ENCODE data around the gene GALNT4.

The GALNT4 gene

DNA sequence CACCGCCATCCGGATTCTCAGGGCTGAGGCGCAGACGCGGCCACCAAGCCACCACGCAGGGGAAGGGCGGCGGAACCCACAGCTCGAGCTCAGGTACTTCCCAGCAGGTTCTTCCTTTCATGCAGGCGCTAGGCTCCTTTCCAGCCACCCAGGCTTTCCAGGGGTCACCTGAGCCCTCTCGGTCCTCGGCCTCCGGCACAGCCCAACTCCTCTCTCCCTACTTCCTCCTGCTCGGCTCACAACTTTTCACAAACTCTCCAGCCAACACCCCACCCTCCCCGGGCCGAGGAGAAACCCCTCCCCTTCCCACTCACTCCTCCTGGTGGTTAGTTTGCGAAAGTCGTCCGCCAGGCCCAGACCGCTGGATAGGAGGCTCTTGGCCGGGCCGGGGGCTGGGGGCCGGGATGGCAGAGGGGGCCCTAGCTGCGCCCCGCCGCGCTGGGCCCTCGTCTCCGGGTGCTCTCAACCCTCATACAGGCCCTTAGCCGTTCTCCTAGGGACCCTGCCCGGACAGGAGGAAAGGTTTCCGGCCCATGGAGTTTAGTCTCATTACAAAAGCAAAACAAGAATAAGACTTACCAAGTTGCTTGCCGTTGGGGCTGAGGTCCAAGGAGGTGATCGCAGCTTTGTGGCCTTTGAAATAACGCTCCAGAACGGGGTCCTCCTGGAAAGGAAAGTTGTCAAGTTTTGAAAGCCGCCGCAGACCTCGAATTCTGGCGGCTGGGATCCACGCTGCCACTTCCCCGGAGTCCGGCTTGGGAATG lies at the start of gene GALNT4:
TSS of gene GALNT4 (minus strand) at position 256 of the 764 bp plus-strand sequence. CDS start at position 9, 247 bp downstream.
- peak; percentile 94 for DNase-seq

DNA sequence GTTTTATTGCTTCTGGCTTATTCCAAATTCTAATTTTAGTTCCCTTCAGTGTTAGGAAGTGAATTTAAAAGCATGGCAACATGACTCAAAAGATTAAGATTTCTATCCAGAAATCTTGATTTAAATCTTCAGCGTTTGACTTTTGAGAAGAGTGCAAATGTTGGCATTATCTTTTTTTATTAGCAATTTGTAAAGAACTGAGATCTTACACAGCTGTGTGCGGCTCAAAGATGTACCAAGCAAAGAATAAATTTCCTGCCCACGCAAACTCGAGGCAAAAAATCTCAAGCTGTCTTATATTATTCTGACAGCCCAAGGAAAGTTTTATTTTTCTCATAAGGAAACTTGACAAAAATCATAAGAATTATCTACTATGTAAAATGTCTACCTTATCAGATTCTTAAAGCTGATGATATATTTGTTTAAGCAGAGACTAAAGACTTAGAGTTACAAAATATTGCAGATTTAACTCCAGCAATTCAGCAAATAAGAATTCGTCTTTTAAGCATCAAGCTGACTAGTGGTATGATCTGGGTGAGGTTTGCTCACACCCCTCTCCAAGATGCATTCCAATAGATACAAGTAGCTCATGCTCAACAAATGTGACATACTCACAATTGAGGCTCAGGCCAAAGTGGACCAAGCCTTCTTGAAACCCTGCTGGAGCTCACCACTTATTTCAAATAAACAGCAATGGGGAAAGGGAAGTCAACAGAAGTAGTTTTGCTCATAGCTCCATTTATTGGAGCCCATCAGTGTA lies 48.6 kb upstream of the GALNT4 start:
- DNase-seq = no peak

DNA sequence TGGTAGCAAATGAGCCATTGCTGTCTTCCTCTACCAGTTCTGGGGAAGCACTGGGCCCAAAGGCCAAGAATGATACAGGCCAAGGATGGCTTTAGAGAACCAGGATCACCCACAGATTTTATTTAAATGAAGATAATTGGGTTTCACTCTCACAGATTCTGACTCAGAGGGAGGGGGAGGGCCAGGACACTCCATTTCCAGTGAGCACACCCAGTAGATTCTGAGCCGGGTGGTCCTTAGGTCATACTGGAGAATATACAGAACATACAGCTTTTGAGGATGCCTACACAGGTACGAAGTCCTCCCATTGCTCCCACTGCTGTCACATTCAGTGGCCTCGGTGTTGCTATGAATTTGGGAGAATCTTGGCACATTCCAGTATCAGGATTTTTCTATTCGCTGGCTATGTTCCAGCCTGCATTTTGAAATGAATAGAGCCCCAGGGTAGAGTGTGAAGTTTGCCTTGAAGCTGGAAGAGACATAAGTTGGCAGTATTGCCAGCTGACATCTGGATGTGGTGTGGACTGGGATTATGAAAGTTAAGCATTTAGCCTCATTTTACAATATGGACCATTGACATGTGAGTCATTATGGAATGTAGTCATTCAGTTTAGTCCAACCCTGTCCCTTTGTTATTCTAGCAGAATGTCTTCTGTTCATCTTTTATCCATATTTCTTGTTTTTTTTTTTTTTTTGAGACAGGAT lies 47.0 kb upstream of the GALNT4 start:
- no peak for DNase-seq

DNA sequence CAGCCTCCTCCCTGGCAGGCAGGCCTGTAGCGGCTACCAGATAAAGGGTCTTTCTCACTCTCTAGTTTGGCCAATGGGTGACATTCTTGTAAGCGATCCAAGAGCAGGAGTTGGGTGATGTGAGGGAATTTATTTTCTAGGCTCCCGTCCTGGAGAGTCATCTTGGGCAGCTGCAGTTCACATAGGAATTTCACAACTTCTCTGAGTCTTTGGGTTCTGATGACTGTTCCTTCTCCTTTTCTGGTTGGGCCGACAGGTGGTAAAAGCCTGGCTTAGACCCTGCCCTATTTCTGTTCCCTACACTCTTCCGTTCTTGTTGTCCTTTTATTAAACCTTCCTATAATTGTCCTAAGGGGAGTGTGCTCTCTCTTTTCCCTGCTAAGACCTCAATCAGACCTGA lies 43.9 kb upstream of the GALNT4 start:
- no peak for DNase-seq

DNA sequence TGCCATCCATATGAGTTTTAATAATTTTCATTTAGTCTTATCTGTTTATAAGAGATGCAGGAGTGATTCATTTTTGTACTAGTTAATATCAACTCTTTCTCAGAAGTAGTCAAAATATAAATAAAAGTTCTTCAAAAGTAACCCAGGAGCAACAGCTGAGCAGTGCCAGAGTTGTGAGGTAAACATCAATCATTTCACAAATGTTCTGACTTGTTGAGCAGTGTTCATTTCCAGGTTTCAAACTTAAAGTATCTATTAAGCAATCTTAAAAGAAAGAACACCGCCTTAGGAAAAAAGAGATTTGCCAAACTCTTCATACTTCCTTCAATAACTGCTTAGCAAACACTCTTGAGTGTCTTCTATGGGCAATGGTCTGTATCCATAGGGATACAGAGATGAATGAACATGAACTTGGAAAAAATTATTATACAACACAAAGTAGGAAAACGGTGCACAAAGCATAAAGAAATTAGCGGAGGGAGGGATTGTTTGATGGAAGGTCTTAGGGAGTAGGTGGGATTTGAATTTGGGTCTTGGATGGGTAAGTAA lies 43.2 kb upstream of the GALNT4 start:
- no peak for DNase-seq

DNA sequence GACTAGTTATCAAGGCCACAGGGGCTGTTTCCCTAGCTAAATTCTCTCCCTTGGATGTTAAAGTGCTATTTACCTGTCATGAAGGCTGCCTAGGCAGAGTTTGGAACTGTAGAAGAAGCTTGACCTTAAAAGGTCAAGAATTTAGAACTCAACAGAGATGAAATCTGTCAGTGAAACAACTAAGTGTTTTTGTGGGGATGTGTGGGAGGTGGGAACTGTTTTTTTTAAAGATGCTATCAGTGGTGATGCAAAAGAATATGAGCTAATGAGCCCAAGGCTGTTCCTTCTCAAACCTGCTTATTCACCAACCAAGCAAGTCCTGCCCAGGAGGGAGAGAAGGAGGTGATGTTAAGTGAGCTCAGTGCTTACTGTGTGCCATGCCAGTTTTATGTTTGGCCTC lies 42.0 kb upstream of the GALNT4 start:
- DNase-seq = no peak

DNA sequence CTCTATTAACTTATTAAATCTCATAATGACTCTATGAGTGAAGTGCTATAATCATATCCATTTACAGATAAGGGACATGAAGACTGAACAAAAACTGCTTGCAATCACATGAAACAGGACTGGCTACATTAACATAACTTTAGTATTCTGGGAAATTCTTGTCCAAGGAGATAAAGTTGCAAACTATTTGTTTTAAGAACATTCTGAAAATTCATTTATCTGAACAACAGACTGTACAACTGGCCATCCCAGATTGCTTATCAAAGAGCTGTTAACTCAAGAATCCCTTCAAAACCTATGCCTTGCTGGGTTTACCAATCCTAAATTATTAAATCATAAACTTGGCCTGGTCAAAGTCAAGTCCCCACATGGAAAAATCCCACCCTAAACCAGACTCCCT lies 40.4 kb upstream of the GALNT4 start:
- no peak for DNase-seq

DNA sequence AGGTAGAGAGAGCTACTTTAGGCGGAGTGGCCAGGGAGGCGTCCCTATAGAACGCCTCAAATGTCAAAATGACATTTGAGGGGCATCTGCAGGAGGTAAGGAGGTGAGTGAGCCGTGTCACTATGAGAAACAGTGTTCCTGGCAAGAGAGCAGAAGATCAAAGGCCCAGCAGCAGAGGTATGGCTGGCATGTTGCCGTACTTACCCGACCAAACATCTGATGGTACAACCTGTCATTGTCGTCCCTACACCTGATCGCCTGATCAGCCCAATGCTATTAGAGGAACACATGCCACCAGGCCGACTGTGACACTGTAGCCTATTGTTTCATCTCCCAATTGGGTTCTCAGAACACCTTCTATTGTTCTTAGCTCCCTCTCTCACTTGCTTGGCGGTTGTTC lies 35.2 kb upstream of the GALNT4 start:
- DNase-seq = no peak

DNA sequence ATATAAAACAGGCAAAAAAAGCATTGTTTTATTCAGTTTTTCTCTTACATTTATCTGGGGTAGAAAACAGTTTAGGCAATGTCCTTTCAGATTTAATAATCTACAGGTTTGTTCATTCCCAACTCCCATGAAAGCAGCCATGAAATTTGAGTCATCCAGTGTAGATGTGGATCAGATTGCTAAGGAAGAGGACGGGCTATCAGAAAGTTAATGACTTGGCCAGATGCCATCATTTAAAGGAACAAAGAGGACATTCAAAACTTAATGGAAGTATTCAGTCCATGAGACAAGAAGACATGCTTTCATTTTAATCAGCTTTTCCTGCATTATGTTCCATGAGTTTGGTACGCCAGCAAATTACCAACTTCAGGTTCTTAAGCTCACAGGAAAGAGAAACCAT lies 32.4 kb upstream of the GALNT4 start:
- DNase-seq = no peak

DNA sequence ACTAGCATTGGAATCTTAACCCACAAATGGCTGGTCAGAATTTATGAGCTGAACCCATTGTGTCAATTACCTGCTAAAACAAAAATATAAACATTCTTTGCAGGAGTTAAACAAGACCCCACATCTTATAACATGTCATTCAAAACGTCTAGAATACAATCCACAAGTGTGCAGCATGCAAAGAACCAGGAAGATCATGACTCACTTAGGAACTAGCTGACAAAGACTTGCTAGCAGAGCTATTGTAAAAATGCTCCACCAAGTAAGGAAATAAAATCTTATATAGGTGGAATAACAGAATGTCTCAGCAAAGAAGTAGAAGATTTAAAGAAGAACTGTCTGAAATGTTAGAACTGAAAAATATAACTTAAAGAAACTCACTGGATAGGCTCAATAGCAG lies 27.8 kb upstream of the GALNT4 start:
- DNase-seq = no peak

DNA sequence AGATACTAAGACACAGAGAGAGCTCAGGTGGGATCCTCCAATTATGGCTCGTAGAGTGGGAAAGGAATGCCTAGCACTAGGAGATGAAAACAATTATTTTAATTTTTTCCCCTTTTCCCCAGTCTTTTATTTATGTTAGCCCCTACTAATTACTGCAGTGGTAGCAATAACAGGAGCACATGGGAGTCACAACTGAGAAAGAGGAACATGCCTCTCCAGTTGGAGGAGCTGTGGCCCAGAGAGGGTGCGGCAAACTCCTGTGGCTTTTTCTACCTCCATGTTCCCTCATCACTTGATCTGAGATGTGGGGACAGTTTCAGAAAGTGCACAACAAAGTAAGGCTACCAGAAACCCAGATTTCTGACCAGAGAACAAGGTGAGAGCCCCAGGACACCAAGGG lies 27.2 kb upstream of the GALNT4 start:
- DNase-seq = no peak

DNA sequence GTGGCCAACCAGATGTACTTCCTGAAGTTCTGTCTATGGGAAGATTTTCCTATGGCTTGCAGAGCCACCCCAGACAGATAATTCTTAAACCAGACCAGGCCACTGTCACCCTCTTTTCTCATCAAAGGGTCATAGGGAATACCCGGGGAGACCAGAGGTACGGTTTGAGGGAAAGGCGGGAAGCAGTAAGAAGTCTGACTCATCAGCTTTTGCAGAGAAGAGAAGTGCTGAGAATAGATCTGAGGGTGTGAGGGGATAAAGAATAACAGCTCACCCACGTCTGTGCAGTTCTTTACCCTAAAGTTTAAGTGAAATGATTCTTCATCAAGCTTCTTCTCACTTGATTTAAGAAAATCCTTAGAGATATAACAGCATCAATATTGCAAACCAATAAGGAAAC lies 22.5 kb upstream of the GALNT4 start:
- DNase-seq = no peak

DNA sequence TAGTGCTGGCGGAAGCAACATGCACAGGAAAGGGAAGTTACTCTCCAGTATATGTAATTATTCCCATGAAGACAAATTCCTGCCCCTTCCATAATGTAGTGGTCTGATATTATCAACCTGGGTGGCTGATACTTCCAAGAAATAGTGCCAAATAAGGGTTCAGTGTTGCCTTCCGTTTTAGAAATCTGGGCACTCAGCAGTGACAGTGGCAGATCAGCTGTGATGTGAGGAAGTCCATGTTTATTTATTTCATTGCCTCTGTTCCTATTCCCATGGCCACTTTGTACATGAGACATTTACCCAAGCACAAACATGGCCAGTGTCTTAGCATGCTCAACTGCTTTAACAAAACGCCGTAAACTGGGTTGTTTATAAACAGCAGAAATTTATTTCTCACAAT lies 21.6 kb upstream of the GALNT4 start:
- DNase-seq = no peak

DNA sequence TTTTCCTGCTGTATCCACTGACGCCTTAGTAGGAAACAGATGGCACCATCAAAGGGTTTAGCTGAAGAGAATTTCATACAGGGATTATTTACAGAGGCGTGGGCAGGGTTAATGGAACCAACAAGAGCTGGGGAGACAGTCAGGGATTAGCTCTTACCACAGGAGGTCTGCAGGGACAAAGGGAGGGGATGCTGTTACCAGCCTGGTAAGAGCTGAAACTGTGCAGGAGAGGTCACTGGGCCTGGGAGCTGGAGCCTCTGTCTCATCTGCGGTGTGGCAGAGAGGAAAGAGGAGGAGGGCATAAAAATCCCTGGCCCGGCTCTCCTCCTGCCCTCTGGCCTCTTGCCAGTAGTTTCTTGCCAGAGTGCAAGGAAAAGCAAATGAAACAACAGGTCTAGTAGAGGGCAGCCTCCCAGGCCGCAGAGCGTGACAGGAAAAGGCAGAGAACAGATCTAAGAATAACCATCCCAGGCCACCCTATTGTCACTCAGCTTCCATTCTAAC lies 20.1 kb upstream of the GALNT4 start:
- DNase-seq = no peak

DNA sequence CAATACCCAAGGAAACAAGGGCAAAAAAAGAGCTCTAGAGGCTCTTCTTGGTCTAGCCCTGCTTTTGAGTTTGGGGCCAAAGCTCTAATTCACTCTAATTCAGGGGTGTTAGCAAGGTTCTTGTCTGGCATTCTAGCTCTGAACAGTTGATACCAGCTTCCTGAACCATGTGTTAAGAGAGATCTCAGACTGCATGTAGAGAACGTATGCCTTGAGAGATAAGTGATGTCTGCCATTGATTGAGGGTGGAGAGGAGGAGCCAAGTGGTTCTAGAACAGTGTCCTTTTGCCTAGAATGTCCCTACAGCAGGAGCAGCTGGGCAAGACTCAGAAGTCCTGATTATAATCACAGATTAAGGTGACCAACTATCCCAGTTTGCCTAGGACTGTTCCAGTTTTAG lies 19.4 kb upstream of the GALNT4 start:
- DNase-seq = peak; percentile 67

DNA sequence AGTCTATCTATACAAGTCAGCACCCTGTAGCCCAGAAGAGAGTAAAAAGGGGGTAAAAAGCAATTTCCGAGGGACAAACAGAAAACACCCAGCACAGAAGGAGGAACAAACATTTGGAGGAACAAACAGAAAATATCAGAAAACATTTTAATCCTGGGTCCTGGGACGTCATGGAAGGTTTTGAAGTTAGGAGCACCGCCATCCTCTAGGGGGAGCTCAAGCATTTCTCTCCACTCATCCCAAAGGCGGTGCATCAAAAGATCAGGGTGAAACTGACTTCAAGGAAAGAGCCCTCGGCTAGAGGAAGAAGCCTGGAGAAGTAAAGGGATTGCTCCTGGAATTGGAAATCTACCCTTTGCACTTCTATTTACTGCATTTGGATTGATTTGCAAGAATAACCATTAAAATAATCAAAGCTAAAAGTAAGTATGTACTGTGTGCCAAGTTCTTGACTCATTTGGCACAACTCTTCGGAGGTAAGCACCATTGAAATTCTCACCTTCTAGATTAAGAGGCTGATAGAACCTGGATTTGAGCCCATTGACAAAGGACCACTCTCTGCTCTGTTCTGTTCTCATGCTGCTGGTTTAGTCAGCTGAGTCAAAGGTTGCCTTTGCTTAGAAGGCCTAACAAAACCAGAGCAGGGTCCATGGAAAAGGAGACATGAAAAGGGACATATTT lies 18.5 kb upstream of the GALNT4 start:
- peak; percentile 95 for DNase-seq

DNA sequence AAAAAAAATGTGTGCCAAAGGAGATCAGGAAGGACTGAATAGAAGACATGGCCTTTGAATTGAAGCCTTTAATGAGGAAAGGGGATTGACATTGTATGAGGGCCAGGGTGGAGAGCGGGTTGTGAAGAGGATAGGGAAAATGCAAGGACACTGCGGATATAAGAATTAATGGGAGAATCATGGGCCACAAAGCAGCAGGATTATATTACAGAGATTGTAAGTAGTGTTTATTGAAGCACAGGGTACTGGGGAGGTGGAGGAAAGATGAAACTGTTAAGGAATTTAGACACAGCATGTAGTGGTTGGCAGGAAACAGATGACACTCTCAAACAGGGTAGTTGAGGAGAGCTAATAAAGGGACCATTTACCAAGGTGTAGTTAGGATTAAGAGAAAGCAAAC lies 17.6 kb upstream of the GALNT4 start:
- DNase-seq = no peak

DNA sequence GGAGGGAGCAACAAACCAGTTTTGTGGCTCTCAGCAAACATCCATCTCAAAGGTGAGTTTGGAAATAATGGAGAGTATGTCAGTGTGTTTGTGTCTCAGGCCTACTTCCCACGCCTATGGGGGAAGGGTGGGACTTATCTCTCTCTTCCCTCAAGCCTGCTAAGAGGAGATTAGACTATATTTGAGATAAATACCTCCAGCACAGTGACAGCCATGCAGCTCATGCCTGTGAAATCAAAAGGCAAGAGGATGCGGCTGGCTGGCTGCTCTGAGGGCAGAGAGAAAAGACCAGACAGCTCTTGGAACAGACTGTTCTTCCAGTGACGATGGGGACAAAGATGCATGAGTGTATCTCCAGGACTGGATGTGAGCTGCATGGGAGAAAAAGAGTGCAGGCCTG lies 16.0 kb upstream of the GALNT4 start:
- DNase-seq = peak; percentile 80

DNA sequence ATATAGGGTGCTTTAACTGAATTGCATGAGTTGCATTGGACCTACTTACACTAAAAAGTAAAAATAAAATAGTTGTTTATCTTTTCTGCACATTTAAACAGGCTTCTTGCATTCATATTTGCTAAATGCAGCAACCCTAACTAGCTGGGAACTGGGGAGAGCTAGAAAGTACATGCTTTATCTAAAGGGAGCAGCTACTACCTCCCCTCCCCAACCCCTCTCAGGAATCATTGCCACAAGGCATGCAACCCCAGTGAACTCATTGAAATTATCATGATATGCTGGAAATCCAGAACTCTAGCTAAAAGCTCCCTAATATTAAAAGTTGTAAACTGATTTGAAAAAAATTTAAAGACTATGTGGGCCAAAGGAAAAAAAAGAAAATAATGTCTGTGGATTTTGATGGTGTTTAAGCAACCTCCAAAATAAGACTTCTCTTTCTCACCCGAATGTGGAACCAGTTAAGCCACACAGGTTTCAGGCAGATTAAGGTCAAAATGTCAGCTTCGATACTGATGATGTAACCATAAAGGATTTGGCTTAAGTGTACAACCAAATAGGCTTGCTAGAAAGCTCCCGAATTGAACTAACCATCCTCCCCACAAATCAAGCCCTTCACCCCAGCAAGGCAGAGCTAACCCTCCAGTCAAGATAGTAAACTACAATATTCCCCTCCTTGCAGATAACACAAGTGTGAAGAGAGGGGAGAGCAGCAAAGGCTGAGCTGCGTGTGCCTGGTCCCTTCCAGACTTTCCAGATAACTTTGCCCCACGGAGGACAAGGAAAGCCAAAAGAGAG lies 15.0 kb upstream of the GALNT4 start:
- DNase-seq = peak; percentile 49

DNA sequence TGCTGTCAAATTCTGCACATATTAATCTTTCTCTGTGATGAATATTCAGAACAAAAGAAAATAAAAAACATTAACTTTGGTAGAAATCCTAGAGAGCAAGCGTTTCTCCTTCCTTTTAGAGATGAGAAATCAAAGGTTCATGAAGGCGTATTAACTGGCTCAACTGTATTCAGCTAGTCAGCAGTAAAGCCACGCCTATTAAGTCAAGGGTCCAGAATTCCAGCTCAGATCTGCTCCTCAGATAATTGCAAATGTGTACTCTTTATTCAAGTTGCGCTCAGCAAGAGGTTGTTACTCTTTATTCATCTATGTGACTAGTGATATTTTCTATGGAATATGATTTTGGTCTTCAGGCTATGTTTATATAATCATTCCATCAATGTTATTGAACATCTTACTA lies 14.3 kb upstream of the GALNT4 start:
- DNase-seq = no peak

DNA sequence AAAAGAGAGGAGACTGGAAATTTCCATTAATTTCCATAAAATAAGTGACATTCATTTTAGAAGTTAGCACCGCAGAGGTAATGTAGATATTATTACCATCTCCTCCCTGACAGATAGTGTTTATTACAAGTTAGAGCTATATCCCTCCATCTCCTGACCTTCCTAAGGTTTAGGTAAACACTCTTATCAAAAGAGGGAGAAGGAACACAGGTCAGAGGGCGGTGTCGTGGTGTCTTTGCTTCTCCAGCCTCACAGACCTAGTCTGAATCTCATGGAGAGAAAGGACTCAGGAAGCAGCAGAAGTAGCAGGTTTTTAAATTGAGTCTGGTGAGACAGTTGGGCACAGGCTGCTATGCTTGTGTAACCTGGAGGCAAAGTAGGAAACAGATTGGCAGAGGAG lies 12.8 kb upstream of the GALNT4 start:
- DNase-seq = no peak

DNA sequence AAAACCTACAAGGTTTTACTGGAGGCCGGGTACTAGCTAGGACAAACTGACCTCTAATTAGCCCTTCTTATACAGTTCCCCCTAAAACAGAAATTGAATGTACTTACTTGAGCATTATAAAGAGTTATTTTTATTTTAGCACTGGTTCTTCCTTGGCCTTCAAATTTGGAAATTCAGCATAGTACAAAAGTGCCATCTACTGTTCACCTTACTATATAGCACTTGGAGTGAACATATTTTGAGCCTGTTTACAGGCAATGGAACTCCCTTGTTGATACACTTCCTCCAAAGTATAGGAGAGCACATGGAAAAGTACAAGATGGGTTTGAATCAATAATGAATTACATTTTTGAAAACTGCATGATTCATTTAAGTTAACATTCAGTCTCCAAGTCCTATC lies 5.1 kb upstream of the GALNT4 start:
- DNase-seq = peak; percentile 81
